Right lobe of liver (tissue), 6 donors: Measurements from ENCODE around the gene HOXB6. TPM values are rescaled to one million over a fixed set of nuclear protein-coding genes. Genes with fewer than 3 reads are reported as not detected.

Experiments
- ATAC-seq, 4 donors: fragments of 200-7000 bp; cut with Tn5 transposase; one replicate each; pipeline ENCODE4 v1.9.1; 2020; ENCODE audit warnings: mild to moderate bottlenecking in 4 of 4, moderate library complexity in 4 of 4
- DNase-seq, 3 donors: peaks; one replicate each; pipeline ENCODE4 v3.0.0-alpha.2; 2020
- H3K27ac ChIP-seq, 3 donors: fragments of 200-600 bp; one replicate each; pipeline ENCODE4 v1.8.0; 2022
- H3K27me3 ChIP-seq, 2 donors: fragments of 200-600 bp; one replicate each; pipeline ENCODE4 v1.8.0; 2022
- H3K36me3 ChIP-seq, 4 donors: fragments of 200-600 bp; sonication (generic) in 1 of 4; one replicate each; pipeline versions ENCODE4 v1.5.1 to v1.8.0; 2017 to 2022; ENCODE audit warnings: control low read depth in 1 of 4
- H3K4me1 ChIP-seq, 4 donors: fragments of 200-600 bp; sonication (generic) in 1 of 4; one replicate each; pipeline versions ENCODE4 v1.5.1 to v1.8.0; 2017 to 2022; ENCODE audit warnings: control low read depth in 1 of 4
- H3K4me3 ChIP-seq, 3 donors: fragments of 200-600 bp; one replicate each; pipeline ENCODE4 v1.8.0; 2022
- H3K9me3 ChIP-seq, 4 donors: fragments of 200-600 bp; sonication (generic) in 1 of 4; one replicate each; pipeline versions ENCODE4 v1.5.1 to v1.8.0; 2017 to 2022; ENCODE audit warnings: control low read depth in 1 of 4
- POLR2A ChIP-seq: fragments of 450-650 bp; IDR thresholded peaks from one replicate; pipeline ENCODE4 v1.6.1; 2017; ENCODE audit warnings: antibody characterized with exemption, mild to moderate bottlenecking
- WGBS: methylation state at CpG from one replicate; pipeline ENCODE4 v1.1.6; 2018; ENCODE audit warnings: low coverage, low lambda C conversion rate; ENCODE audit not compliant: insufficient coverage; ENCODE audit errors: missing lambda C conversion rate; 5-methylcytosine and 5-hydroxymethylcytosine counted together
- intact Hi-C, 2 donors: fragments of 100-400 bp; cut with DNase I; formaldehyde crosslinking; loops; one replicate each; pipeline versions ENCODE4 v1.11.2 to v1.14.1; 2022
- total RNA-seq, 6 experiments: library from RNA; depleted of rRNA in 2 of 6; stranded (reverse); fragments of >200 nt in 2 of 6; fragmentation: NEBNext Ultra II Directional in 3 of 6; extraction: Animal tissue kit (Norgen Biotek cat#: 25700) in 3 of 6; gene quantifications; one replicate each; pipeline versions ENCODE4 v1.1.0 to v1.2.4, GENCODE V29; 2016 to 2023
- TF ChIP-seq, protein P1 (sequence below), 4 donors: fragments of 200-600 bp in 3 of 4; fragments of 450-650 bp in 1 of 4; IDR thresholded peaks; one replicate each; pipeline versions ENCODE4 v1.5.1 to v1.8.0; 2016 to 2022; ENCODE audit warnings: antibody characterized with exemption in 4 of 4, mild to moderate bottlenecking in 2 of 4
- donor health status: DM: no; HTN: yes; CAD: no.
- donor health status: DM: no; HTN: no; CAD: no.
- donor health status: DM: no; HTN: no; CAD: no.
- donor health status: DM: no; HTN: yes; CAD: no.
- donor health status: DM: no; HTN: yes; CAD: no.

HOXB6 gene
- total RNA-seq, 6 experiments from 2014 or later, result 0.18 to 0.83 (median 0.56) TPM

DNA sequence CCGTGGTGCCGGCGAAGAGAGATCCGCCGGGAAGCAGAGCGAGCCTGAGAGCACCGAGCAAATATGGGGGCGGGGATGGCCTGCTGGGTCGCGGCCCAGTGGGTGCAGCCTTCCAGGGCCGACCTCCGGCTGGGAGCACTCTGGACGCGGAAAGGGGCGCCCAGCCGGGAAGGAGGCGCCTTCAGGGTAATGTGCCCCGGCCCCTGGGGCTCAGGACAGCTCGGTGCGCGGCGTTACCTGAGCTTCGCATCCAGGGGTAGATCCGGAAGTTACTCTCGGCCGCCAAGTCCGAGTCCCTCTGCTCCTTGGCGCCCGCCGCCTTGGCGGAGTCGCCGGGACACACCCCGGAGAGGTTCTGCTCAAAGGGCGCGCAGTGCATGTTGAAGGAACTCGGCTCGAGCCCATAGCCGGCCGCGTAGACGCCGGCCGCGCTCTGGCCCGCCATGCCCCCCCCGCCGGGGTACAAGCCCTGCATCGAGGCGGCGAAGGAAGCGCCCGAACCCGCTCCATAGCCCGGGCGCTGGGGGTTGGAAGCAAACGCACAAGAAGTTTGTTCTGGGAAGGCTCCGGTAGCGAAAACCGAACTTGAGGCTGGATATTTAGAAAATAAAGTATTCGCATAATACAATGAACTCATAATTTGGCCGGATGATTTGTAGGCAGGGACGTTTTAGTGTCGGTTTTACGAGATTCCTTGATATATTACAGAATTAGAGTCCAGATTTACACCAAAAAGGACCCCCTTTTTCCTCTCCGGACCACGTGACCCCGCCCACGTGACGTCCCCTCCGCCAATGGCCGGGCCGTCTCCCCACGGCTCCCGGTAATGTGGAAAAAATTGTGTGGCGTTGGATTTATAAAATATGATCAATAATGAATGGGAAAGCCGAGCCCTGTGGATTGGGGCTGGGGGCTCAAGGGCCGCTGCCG is 5.8 kb upstream of the HOXB6 start, which contains the start of gene HOXB7:
Gene HOXB7, minus strand, starts transcription at position 736 of the 930 bp plus-strand sequence. Its CDS starts 99 bp downstream, at position 637.
- Histone ChIP-seq H3K4me1 (peaks cover 0 to 13% (median 2%) of the 10 kb centered on the region in 4 donors), H3K27ac (no peak within 1 kb of the TSS), H3K4me3 (peak within 1 kb of the TSS; percentile 25 to 43 (median 29)), H3K9me3 (no peaks in the 10 kb centered on the region), H3K27me3 (peaks cover 24 to 77% of the 10 kb centered on the region in 2 donors), H3K36me3 (no peaks in the 10 kb centered on the region)
- DNase-seq (no peak), ATAC-seq (peak; percentile 23 to 39 (median 38))
- intact Hi-C loops, result loop anchor here in 1 of 2 donors (10.0 kb wide), 1 partner anchor 266 kb away; no protein-coding TSS in a partner anchor
- WGBS, result 3% methylated on average over 36 of the region's 79 CpGs
- TF ChIP-seq, protein P1, sequence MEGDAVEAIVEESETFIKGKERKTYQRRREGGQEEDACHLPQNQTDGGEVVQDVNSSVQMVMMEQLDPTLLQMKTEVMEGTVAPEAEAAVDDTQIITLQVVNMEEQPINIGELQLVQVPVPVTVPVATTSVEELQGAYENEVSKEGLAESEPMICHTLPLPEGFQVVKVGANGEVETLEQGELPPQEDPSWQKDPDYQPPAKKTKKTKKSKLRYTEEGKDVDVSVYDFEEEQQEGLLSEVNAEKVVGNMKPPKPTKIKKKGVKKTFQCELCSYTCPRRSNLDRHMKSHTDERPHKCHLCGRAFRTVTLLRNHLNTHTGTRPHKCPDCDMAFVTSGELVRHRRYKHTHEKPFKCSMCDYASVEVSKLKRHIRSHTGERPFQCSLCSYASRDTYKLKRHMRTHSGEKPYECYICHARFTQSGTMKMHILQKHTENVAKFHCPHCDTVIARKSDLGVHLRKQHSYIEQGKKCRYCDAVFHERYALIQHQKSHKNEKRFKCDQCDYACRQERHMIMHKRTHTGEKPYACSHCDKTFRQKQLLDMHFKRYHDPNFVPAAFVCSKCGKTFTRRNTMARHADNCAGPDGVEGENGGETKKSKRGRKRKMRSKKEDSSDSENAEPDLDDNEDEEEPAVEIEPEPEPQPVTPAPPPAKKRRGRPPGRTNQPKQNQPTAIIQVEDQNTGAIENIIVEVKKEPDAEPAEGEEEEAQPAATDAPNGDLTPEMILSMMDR (IDR thresholded peaks at IDR 0.05), result no peak
- no peak for TF ChIP-seq POLR2A

DNA sequence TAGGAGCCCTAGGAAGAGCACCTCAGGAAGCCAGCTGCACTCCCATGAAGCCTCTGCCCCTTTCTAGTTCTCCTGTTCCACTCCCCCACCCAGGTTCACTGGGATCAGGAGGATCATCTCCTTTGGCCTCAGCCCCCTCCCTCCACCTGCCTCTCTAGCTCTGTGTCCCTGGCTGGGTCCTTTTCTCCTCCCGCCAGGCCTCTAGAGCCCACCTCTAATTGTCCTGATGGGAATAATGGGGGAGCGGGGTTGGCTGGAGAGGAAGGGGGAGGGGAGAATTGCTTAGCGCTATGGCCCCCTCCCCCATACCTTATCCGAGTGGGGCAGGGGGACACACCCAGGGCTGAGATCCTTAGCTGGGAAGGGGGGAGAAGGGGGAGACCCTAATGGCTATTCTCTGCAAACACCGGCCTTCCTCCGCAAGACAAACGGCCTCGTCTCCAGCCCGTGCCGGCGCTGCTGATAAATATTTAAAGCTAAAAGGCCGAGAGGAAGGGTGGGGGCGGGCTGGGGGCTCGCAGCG is 5.0 kb upstream of the HOXB6 start:
- Histone ChIP-seq H3K9me3 (no peaks in the 10 kb centered on the region), H3K27me3 (peaks cover 27 to 81% of the 10 kb centered on the region in 2 donors), H3K36me3 (no peaks in the 10 kb centered on the region), H3K4me1 (peaks cover 0 to 13% (median 2%) of the 10 kb centered on the region in 4 donors), H3K27ac (no peak overlapping the region), H3K4me3 (peak overlapping the region in 2 of 3 donors; percentile 25 to 43)
- TF ChIP-seq, protein P1 (IDR thresholded peaks at IDR 0.05), result no peak
- TF ChIP-seq POLR2A, result no peak
- 3% methylated on average over 11 of the region's 15 CpGs for WGBS
- no peak for DNase-seq
- intact Hi-C loops, result loop anchor here in 1 of 2 donors (10.0 kb wide), 1 partner anchor 265 kb away; no protein-coding TSS in a partner anchor
- no peak for ATAC-seq

DNA sequence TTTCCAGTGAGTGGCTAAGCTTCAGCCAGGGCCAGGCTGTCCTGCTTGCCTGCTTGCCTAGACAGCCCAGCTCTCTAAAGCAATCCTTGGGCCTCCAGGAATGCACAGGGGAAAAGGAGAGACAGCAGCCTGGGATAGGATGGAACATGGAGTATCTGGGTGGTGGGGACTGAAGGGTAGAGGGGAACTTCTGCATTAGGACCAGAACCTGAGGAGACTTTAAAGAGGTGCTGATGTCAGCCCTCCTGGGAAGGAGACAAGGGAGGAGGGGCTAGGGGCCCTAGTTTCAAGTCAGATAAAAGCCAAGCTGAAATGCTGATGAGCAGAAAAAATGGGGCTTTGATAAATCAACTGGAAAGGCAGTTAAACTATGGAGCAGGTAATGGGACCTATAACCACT is 4.2 kb upstream of the HOXB6 start:
- Histone ChIP-seq H3K36me3 (no peaks in the 10 kb centered on the region), H3K4me3 (no peak overlapping the region), H3K27ac (no peak overlapping the region), H3K9me3 (no peaks in the 10 kb centered on the region), H3K27me3 (peaks cover 27 to 83% of the 10 kb centered on the region in 2 donors), H3K4me1 (peaks cover 0 to 9% (median 2%) of the 10 kb centered on the region in 4 donors)
- DNase-seq, result no peak
- intact Hi-C loops, result no loop called here
- ATAC-seq, result no peak
- TF ChIP-seq, protein P1 (IDR thresholded peaks at IDR 0.05), result no peak
- TF ChIP-seq POLR2A, result no peak

DNA sequence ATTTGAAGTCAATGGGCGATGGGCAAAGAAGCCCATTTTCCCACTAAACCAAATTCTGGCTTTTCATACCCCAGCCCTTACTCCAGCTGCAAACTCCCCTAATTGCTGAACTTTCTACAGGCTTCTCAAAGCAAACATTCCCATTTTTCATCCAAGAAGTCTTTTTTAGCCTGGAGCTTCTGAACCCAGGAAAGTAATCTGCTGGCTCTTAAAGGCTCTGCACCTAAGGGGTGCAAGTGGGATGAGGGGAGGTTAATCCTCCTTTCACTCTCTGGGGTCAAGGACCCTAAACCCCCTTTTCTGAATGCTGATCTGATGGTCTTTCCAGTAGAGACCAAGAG is 3.7 kb upstream of the HOXB6 start:
- no peaks in the 10 kb centered on the region for H3K36me3 ChIP-seq
- intact Hi-C loops, result no loop called here
- DNase-seq, result no peak
- peaks cover 27 to 83% of the 10 kb centered on the region in 2 donors for H3K27me3 ChIP-seq
- no peaks in the 10 kb centered on the region for H3K9me3 ChIP-seq
- TF ChIP-seq POLR2A, result no peak
- TF ChIP-seq, protein P1 (IDR thresholded peaks at IDR 0.05), result no peak
- no peak overlapping the region for H3K4me3 ChIP-seq
- ATAC-seq, result no peak
- peaks cover 0 to 9% (median 2%) of the 10 kb centered on the region in 4 donors for H3K4me1 ChIP-seq
- 89% methylated on average over 1 of the region's 1 CpG for WGBS
- H3K27ac ChIP-seq, result no peak overlapping the region
